Endothelial cell of umbilical vein (primary cell): ENCODE results near the gene CPSF7.

Experiments
- CTCF ChIP-seq, 2 donors: IDR thresholded peaks; 1 replicate in 1 of 2; 2 replicates in 1 of 2; pipeline ENCODE4 v1.5.1; 2011; ENCODE audit warnings: low read length in 2 of 2, mild to moderate bottlenecking in 2 of 2, moderate library complexity in 2 of 2, control low read depth in 1 of 2, inconsistent platforms in 1 of 2, low read depth in 1 of 2; ENCODE audit not compliant: insufficient read depth in 1 of 2; ENCODE audit errors: extremely low read depth in 1 of 2
- GATA2 ChIP-seq: IDR thresholded peaks from 2 replicates; pipeline ENCODE4 v1.7.0; 2011; ENCODE audit warnings: low read depth, mild to moderate bottlenecking, moderate library complexity, mixed read lengths, low read length; ENCODE audit not compliant: insufficient read length, insufficient read depth
- JUN ChIP-seq: IDR thresholded peaks from 2 replicates; pipeline ENCODE4 v1.6.1; 2011; ENCODE audit warnings: borderline replicate concordance, low read depth; ENCODE audit not compliant: insufficient read length, insufficient read depth
- POLR2A ChIP-seq: IDR thresholded peaks from 2 replicates; pipeline ENCODE4 v1.6.1; 2012; ENCODE audit warnings: low read depth, mild to moderate bottlenecking, control low read depth, low read length

- TF ChIP-seq CTCF (IDR thresholded peaks at IDR 0.05; ENCODE audit: extremely low read depth in 1 of 2, insufficient read depth in 1 of 2, low read depth in 1 of 2, low read length in 2 of 2) (no peak), POLR2A (peak; percentile 6), GATA2 (no peak), JUN (no peak)
Observed at GRCh38 chr11:61401173-61401572, 28.6 kb downstream of the CPSF7 start.
